Skin of body (tissue), 2 donors: ENCODE data around the gene BCL2. TPM values are rescaled to one million over a fixed set of nuclear protein-coding genes. Genes with fewer than 3 reads are reported as not detected.

Experiments used
- DNase-seq: peaks from one replicate; lab custom pipeline; 2025; lab: John Stamatoyannopoulos, UW
- total RNA-seq: library from RNA; depleted of rRNA; stranded (reverse); fragments of >200 nt; gene quantifications from one replicate; pipeline ENCODE4 v1.2.3, GENCODE V29; 2014

The BCL2 gene
- total RNA-seq, 1 donor from 2014 or later, result 32.2 TPM

GRCh38 chr18:63120620-63121019 lies 198.9 kb downstream of the BCL2 start:
- DNase-seq, result no peak

- no peak for DNase-seq
Measured at GRCh38 chr18:63119647-63120046, 199.9 kb downstream of the BCL2 start.

- no peak for DNase-seq
Measured at GRCh38 chr18:63113899-63114565, 205.5 kb downstream of the BCL2 start.

- no peak for DNase-seq
Measured at GRCh38 chr18:63112706-63113105, 206.9 kb downstream of the BCL2 start.

GRCh38 chr18:63111671-63112402 lies 207.7 kb downstream of the BCL2 start:
- DNase-seq, result peak; percentile 31

- DNase-seq, result no peak
Measured at GRCh38 chr18:63109802-63110201, 209.8 kb downstream of the BCL2 start.

- no peak for DNase-seq
Measured at GRCh38 chr18:63109022-63109421, 210.5 kb downstream of the BCL2 start.

GRCh38 chr18:63107931-63108330 lies 211.6 kb downstream of the BCL2 start:
- DNase-seq, result no peak

- DNase-seq, result no peak
Measured at GRCh38 chr18:63107171-63107845, 212.3 kb downstream of the BCL2 start.

GRCh38 chr18:63106727-63107126 lies 212.8 kb downstream of the BCL2 start:
- DNase-seq, result no peak

- no peak for DNase-seq
Measured at GRCh38 chr18:63105636-63106316, 213.8 kb downstream of the BCL2 start.

- no peak for DNase-seq
Measured at GRCh38 chr18:63104868-63105267, 214.7 kb downstream of the BCL2 start.

- no peak for DNase-seq
Measured at GRCh38 chr18:63102941-63103744, 216.4 kb downstream of the BCL2 start.

- no peak for DNase-seq
Measured at GRCh38 chr18:63100630-63101055, 218.9 kb downstream of the BCL2 start.

- DNase-seq, result no peak
Measured at GRCh38 chr18:63099848-63100629, 219.5 kb downstream of the BCL2 start.

GRCh38 chr18:63099091-63099840 lies 220.3 kb downstream of the BCL2 start:
- no peak for DNase-seq

- no peak for DNase-seq
Measured at GRCh38 chr18:63098018-63098981, 221.3 kb downstream of the BCL2 start.

- no peak for DNase-seq
Measured at GRCh38 chr18:63097178-63097577, 222.4 kb downstream of the BCL2 start.
